IPS-11a (cell line): Measurements from ENCODE around the gene CARS1.

ENCODE experiments used
- H3K4me3 ChIP-seq: one replicate; pipeline ENCODE4 v1.5.1; 2013; ENCODE audit warnings: low read depth, low read length, control low read depth

CARS1 gene

DNA sequence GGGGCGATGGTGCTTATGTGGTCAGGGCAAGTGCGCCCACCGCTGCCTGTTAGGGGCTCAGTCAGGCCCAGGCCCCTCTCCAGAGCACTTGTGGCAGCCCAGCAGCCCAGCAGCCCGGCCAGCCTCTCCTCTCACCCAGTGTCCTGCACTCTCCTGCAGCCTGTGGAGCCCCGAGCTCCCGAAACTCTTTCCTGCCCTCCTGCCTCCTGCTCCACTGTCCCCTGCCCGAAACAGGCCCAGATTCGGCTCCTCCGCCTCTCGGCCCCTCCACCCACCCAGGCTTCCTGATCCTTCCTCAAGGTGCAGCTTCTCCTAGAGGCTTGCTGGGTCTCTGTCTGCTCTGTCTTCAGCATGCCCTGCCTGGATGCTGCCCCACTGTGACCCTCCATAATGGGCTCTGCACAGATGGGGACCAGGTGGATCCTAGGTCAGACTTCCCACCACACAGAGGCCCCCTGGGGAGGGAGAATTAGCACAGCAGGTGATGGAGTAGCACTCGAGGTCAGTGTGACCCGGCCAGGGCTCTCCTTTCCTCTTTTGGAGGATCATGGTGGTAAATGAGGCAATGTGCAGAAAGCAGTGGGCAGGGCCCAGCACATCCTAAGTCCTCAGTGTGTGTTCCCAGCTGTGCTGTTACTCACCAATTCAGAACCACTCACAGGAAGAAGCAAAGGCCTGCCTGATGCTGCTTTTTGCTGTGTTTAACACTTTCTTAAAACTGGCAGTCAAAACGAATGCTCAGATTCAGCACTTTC, 46.5 kb downstream of the CARS1 start:
- H3K4me3 ChIP-seq = no peak overlapping the region

DNA sequence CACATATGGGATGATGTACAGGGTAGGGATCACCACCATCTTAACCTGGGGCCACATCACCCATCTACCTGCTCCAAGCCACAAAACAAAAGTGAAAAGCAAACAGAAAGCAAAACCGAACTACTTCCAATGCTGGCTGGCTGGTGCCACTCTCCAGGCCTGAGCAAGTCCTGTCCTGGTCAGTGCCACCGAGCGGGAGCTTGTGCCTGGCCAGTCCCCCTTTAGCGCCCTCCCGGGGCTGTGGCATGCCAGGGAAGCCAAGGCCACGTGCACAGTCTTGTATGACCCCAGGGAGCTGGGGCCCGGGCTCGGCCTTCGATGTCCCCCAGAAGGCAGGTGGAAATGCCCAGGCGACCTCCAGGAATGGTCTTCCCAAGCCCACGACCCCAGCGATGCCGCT, 47.2 kb downstream of the CARS1 start:
- H3K4me3 ChIP-seq = no peak overlapping the region

DNA sequence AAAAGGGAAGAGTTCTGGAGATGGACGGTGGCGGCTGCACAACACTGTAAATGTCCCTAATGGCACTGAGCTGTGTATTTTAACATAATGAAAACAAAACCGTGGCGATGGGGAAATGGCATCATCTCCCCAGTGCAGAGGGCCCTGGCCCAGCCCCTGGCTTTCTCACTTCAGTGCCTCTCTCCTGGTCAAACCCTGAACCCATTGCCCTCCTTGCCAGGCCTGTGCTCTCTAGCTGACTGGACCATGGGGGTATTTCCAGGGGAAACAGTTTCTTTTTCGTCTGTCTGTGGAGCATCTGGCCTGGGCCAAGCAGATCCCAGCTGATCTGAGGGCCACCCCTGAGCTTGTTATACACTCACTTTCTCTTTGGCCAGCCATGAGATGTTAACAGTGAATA, 47.7 kb downstream of the CARS1 start:
- H3K4me3 ChIP-seq = no peak overlapping the region

DNA sequence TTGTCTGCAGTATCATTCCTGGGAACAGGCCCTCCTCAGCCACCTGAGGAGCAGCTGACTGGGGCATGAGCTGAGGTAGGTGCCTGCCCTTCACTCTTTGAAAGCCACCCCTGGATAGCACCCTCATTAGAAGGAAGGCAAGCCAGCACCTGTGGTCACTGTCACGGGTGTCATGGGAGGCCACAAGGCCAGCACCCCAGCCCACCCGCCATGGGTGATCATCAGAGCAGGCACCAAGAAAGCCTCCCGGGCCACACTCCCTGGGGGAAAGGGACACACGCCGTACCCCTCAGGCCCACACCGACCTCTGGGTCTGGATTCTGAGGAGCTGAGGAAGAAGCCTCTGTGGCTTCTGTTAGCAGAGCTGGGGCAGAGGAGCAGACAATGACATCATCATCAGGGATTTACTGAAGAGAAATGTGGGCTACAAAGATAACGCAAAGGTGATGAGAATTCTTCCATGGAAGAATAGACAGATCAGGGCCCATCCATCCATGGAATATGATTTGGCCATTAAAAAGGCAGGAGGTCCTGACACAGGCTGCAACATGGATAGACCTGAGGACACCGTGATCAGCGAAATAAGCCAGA, 48.4 kb downstream of the CARS1 start:
- no peak overlapping the region for H3K4me3 ChIP-seq

DNA sequence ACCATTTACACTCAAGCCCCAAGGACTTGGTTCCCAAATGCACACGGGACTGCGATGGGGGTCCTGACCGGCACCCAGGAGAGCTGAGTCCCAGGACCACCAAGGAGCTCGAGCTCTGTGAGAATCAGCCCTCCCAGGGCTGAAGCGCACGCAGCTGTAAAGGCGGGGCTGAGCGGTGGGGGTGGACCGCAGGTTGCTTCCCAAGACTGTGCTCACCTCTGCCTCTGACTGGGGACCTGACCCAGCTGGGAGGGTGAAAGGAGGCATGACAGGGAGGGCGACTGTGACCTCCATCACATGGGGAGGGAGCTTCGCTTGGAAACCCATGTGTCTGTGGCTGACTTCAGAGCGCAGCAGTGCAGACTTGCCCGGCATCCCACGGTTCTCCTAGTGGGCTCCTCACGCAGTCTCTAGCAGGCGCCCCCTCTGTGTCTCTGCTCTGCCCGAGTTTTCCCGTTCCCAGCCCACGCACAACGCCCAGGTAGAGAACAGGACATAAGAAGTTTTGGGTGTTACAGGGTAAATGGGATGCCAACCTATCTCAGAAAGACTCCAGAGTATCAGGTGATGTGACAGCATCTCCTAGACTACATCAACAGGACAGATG, 49.7 kb downstream of the CARS1 start:
- no peak overlapping the region for H3K4me3 ChIP-seq

DNA sequence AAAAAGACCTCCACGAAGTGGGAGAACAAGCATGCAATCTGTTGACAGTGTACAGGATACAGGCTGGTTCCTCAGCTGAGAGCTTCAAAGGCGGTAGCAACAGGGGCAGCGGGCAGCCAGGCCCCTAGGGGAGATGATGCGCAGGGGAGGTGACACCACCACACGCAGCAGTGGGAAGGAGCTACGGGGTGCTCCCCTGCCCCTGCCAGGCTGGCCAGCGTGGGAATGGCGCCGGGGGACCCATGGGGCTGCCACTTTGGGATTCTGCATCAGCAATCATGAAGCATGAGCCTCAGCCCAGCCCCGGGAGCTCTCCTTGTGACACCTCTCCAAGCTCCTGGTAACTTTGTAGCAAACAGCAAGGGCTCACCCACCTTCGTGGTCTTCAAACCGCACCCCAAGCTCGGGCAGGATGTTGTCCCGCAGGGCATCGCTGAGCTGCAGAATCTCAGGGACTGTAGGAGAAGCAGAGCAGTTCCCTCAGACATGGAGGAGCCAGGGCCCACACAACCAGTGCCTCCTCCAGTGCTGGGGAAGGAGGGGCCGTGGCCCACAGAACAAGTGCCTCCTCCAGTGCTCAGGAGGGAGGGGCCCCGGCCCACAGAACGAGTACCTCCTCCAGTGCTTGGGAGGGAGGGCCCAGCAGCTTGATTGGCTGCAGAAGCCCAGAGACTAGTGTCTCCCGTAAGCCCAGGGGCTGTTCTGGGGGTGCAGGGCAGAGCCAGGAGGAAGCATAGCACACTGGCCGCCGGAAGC, 50.5 kb downstream of the CARS1 start:
- H3K4me3 ChIP-seq = no peak overlapping the region

DNA sequence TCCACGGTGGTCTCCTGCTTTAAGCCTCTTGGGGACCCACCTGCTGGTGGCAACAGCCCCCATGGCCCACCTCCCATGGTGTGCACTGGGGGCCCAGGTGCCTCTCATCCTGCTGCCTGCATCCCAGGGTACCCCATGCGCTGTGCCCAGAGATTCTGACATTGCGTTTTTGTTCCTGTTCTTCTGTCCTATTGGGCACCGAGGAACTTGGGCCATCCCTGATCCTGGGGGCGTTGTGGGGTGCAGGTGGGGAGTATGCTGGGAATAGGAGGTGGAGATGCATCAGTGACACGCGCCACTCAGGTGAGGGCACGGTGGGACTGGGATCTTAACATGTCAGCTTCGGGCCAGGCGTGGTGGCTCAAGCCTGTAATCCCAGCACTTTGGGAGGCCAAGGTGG, 52.7 kb downstream of the CARS1 start:
- no peak overlapping the region for H3K4me3 ChIP-seq

DNA sequence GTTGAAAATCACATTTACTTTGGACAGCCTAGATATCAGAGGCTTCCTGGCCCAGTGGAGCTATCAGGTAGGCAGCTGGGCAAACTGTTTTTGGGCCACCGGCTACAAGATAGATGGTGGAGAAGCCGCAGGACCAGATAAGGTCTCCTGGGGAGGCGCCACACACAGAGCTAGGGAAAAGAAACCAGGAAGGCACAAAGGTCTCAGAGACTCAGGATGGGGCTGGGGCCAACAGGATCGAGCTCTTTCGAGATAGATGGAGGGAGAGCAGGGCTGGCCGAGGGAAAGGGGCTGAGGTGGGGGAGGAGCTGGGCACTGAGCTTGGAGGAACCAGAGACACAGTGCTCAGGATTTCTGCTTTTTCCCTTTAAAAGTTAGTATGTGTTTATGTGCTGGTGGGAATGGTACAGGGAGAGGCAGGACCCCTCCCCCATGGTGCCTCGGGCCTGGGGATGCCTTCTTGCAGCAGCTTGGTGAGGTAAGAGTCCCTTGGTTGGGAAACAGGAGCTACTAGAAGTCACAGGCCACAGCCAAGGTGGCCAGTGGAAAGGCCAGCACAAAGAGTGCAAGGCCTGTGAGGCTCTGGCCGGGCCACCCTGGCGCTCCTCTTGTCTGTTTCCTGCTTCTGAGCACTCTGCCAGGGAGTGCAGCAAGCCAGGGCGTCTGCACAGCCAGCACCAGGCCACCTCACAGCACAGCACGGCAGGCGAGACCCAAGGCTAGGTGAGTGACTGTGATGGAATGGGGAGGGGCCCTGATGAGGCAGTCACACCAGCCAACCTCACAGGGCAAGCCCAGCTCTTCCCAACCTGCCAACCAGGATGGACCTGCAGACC, 53.6 kb downstream of the CARS1 start:
- no peak overlapping the region for H3K4me3 ChIP-seq

DNA sequence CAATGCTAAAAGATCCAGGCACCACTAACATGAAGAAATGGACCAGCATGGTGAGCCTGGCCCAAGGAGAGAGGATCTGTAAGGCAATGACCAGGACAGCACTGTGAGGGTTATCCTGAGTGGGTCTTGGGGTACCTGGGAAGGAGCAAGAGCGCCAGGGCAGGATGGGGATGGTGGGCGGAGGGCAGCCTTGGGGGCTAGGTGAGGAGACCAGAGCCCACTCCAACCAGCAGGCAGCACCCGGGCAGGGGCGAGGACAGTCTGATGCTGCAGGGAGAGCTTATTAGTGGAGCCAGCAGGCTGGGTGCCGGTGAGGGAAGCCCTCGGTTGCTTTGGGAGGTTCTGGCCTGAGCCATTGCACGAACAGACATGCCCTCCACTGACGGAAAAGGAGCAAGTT, 54.4 kb downstream of the CARS1 start:
- H3K4me3 ChIP-seq = no peak overlapping the region

DNA sequence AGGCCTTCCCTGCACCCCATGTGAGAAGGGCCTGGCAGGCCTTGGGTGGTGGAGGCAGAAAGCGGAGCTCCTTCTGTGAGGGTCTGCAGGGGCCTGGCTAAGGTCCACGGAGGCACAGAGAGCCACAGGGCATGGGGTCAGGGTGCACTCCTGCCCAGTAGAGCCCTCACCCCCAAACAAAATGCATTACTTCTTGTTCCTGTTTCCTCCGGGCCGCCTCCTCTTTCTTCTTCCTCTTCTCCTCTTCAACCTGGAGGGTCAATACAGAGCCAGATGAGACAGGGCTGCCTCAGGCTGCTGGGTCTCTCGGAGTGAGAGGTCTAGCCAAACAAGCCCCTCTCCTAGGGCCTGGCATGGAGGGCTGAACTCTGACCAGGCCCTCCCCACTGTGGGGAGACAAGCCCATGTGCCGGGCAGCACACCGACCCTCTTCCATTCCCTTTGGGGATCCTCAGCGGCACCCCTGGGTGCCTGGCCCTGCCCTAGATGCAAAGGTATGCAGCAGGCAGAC, 54.8 kb downstream of the CARS1 start:
- H3K4me3 ChIP-seq = no peak overlapping the region

DNA sequence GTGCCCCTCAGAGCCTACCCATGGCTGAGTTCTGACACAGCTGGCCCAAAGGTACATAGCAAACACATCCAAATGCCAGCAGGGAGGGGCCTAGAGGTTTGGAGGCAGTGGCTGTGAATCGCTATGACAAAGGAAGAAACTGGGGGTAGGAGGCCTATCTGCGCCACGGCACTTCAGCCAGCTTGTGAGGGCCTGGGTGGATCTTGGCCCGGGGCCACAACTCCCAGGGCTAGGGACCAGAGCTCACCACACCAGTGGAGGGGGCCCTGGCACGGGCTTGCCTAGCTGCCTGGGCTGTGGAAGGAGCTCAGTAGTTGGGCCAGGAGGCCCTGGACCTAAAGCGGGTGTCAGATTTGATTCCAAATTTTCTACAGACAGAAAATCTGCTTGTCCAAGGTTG, 55.7 kb downstream of the CARS1 start:
- H3K4me3 ChIP-seq = no peak overlapping the region

DNA sequence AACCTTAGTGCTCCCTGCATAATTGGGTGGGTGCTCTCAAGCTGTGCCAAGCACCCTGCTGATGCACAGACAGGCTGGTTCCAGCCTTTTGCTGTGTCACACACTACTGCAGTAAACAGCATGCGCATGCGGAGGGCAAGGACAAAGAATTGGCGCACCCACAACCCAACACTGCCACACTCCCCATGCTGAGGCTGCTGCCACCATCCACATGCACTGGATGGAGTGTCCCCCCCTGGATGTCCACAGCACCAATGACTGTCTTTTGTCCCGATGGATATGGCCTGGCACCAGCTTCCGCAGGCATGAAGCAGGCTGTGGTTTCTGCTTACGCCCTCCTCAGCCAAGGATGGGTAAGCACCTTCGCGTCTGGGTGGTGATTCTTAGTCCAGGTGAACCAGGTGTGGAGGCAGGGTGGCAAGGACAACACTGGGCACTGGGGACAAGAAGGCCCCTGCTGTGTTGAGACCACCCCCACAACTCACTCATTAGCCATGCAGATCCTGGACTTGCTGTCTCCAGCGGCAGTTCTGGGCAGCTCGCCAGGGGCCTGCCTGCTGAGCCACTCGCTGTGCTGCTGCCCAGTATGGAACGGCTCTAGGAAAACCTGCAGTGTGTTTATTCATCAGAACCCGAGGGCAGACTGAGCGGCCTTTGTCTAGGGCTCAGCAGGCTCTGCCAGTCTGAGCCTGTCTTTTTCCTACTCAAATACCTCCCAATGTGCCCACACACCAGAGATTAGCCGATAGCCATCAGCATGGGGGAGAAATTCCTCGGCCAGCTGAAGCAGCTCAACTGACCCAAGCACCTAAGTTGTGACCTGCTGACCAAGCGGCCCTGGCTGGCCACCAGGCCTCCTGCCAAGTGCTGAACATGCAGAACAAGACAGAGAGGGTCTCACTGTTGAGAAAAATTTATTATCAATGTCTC, 56.9 kb downstream of the CARS1 start:
- no peak overlapping the region for H3K4me3 ChIP-seq

DNA sequence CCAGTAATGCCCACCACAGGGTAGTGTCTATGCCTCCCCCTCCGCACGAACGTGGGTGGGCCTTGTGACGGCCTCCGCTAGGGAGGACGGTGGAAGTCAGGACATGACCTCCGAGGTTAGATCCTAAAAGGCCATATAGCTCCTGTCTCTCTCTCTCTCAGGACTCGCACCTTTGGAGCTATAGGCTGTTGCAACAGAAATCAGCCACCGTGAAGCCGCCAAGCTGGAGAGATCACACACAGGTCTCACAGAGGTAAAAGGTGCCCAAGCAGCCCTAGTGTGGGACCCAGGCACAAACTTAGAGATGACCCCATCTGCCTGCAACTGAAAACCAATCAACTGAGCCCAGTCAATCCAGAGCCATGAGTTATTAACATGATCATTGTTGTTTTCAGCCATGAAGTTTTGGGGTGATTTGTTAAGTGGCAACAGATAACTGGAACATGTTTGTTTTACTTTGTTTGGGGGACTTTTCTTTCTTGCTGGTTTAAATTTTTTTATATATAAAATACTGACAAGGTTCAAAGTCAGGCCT, 57.7 kb downstream of the CARS1 start:
- H3K4me3 ChIP-seq = no peak overlapping the region

DNA sequence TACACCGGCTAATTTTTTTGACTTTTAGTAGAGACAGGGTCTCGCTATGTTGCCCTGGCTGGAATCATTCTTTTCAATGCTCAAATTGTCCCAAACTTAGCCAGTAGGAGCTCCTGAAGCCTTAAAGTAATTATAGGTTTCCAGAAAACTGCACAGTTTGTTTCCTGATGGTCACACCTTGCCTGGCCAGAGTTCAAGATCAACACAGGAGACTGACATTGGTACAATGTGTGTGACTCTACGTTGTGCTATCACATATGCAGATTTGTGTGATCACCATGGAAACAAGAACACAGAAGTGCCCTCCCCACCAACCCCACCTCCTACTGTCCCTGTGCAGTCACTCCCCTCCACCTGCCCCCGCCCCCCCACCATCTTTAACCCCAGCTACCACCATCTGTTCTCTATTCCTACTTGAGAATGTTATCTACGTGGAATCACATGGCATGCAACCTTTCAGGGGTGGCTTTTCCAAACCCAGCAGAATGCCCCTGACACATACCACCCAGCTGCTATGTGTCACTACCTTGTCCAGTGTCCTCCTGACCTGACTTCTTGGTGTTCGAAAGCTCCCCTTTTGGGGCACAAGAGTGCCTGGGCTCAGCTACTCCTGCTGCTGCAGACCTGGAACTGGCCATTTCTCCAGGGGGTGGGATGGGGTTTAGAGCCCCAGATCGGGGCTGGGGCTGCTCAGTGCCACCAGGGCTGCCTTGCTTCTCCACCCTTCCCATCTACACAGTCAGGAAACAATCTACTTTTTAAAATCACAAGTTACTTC, 59.0 kb downstream of the CARS1 start:
- no peak overlapping the region for H3K4me3 ChIP-seq

DNA sequence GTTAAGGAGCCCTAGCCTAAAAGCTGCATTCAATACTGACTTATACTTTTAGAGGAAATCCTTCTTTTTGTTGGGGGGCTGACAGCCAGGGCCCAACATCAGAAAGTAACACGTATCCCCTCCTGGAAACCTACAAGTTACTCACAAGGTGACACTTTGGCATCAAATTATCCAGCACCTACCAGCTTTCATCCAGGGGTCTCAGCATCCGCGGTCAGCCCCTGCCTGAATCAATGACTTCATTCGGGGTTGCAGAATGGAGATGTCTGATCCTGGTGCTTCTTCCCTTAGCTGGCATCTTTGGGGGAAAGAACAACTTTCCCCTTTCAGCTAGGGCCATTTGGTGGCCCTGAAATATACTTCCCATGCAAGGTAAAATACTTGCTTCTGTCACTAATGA, 59.8 kb downstream of the CARS1 start:
- H3K4me3 ChIP-seq = no peak overlapping the region

DNA sequence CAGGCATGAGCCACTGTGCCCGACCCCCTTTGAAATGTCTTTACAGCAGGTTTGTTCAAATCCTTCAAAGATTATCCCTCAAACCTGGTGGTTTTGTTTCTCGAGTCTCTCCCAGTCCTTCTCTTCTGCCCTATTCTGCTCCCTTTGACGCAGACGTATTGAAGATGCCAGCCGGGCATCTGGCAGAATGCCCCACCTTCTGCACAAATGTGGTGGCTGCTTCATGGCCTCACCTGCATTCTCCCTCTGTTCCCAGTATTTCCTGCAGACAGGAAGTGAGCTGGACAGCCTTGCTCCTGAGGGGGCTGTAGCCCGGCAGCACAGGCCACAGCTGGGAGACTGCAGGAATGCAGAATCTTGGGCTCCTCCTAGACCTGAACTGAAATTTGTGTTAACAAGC, 60.2 kb downstream of the CARS1 start:
- H3K4me3 ChIP-seq = no peak overlapping the region

DNA sequence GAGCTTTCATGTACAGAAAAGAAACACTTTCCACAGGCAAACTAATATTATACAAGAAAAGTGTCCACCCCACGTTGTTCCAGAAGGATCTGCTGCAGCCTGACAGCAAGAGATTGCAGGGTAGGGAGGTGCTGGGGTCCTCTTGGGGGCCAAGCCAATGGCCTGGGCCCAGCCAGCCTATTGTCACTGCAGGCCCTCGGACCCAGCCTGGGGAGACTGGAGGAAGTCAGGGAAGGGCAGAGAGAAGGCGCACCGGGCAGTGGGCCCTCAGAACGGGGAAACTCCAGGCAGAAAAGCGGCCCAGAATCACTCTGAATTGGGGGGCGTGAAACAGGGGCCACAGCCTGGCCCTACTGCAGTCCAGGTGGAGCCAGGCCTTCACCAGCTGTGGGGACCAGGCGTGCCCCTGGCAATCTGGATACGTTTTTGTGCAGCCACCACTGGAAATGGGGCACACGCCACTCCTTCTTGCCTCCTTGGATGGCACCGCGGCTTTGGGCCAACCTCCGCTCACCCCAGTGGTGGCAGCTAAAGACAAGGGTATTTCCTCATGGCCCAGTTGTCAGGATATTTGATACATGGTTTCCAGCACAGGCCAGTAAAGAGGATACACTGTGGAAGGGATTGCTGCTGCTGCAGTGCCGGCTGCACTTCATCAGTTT, 61.2 kb downstream of the CARS1 start:
- no peak overlapping the region for H3K4me3 ChIP-seq

DNA sequence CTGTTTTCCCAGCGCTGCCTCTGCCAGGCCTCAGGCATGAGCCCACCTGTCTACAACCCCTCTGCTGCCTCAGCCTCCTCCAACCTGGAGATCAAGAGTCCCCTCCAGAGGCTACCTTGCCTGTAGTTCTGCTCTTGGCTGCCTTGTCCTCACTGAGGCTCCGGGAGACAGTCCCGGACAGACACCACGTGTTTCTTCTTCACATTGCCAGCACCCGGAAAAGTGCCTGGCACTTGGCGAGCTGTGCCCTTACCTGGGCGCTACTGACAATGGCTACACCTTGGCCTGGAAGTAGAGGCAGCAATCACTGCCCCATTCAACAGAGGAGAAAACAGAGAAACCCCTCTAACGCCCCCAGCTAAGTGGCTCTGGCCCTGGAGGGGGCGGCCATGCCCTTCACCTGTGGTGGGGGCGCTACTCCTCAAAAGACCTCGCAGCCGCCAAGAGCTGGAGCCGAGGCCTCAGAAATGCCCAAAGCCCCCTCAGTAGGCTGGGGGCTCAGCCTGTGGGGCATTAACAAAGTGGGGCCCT, 62.1 kb downstream of the CARS1 start:
- H3K4me3 ChIP-seq = no peak overlapping the region
